AG04449 (cell line): ENCODE measurements around the gene EMP3.
A peak's percentile ranks its signal among the peaks of the same experiment; 100 is the strongest.

Source experiments
- CTCF ChIA-PET: fragments of 350-600 bp; formaldehyde crosslinking; extraction: SDS; loops from one replicate; lab custom pipeline; 2021; ENCODE audit warnings: antibody characterized with exemption; lab: Yijun Ruan, JAX
- POLR2A ChIA-PET: fragments of 400-600, 350-600 bp; formaldehyde crosslinking; extraction: SDS; loops from one replicate; lab custom pipeline; 2020; ENCODE audit warnings: antibody characterized with exemption, inconsistent platforms; lab: Yijun Ruan, JAX
- DNase-seq: peaks from one replicate; pipeline ENCODE4 v3.0.0-alpha.2; 2010; ENCODE audit warnings: low read depth, low spot score
- H3K4me3 ChIP-seq: 2 replicates; pipeline ENCODE4 v1.5.1; 2011; ENCODE audit warnings: low read depth, mild to moderate bottlenecking, control low read depth, low read length
- TF ChIP-seq, protein P1 (sequence below): IDR thresholded peaks from one replicate; pipeline ENCODE4 v1.5.1; 2011; ENCODE audit warnings: mild to moderate bottlenecking, moderate library complexity, low read length, control low read depth, inconsistent platforms; ENCODE audit not compliant: insufficient read depth; ENCODE audit errors: missing control alignments

EMP3 gene

DNA sequence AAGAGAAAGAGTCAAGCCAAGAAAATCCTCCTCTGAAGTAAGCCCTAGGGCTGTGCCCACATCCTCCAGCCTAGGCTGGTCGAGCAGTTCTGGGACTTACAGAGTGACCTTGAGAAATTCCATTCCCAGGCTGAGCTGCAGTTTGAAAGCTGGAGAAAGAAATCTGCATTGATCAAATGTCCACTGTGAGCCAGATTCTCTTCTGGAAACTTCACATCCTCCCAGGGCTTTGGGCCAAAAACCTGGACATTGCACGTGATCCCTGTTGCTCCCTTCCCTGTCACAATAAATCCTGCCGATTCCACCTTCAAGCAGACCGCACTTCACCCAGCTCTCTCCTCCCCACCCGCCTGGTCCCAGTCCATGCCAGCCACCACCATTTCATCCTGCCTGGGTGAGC lies 22.7 kb downstream of the EMP3 start:
- no peak overlapping the region for H3K4me3 ChIP-seq
- TF ChIP-seq, protein P1, sequence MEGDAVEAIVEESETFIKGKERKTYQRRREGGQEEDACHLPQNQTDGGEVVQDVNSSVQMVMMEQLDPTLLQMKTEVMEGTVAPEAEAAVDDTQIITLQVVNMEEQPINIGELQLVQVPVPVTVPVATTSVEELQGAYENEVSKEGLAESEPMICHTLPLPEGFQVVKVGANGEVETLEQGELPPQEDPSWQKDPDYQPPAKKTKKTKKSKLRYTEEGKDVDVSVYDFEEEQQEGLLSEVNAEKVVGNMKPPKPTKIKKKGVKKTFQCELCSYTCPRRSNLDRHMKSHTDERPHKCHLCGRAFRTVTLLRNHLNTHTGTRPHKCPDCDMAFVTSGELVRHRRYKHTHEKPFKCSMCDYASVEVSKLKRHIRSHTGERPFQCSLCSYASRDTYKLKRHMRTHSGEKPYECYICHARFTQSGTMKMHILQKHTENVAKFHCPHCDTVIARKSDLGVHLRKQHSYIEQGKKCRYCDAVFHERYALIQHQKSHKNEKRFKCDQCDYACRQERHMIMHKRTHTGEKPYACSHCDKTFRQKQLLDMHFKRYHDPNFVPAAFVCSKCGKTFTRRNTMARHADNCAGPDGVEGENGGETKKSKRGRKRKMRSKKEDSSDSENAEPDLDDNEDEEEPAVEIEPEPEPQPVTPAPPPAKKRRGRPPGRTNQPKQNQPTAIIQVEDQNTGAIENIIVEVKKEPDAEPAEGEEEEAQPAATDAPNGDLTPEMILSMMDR, result no peak
- no peak for DNase-seq
- ChIA-PET CTCF (interaction anchor here (1.1 to 4.3 kb wide), 6 partner anchors 8 to 236 kb away, joined by 3 to 18 read pairs (median 6); partner anchors contain the start of gene KDELR1), POLR2A (no interaction called here)

GRCh38 chr19:48348737-48349136 lies 23.4 kb downstream of the EMP3 start:
- DNase-seq, result no peak
- POLR2A ChIA-PET, result no interaction called here
- no peak overlapping the region for H3K4me3 ChIP-seq
- CTCF ChIA-PET, result interaction anchor here (1.3 to 4.3 kb wide), 4 partner anchors 8 to 235 kb away, joined by 5 to 18 read pairs (median 8); partner anchors contain the start of gene KDELR1
- TF ChIP-seq, protein P1, result no peak

DNA sequence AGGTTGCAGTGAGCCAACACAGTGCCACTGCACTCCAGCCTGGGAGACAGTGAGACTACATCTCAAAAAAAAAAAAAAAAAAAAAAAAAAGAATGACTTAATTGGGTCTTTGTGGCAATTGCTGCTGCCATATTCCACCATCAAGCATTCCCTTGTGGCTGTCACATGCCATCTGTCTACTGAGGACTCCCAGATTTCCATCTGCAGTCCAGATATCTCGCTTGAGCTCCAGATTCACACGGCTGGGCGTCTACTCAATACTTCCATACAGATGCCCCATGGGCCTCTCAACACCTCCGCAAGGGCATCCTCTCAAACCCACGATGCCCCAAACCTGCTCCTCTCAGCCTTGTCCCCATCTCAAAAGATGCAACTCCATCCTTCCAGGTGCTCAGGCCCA lies 25.5 kb downstream of the EMP3 start:
- H3K4me3 ChIP-seq, result no peak overlapping the region
- DNase-seq, result no peak
- CTCF ChIA-PET, result interaction anchor here (0.7 to 2.3 kb wide), 17 partner anchors 8 to 238 kb away, joined by 3 to 9 read pairs (median 4); partner anchors contain the start of genes GRIN2D, SYNGR4 and TMEM143
- POLR2A ChIA-PET, result no interaction called here
- TF ChIP-seq, protein P1, result no peak

- ChIA-PET POLR2A (no interaction called here), CTCF (interaction anchor here (0.7 to 2.3 kb wide), 16 partner anchors 10 to 237 kb away, joined by 3 to 9 read pairs (median 4); partner anchors contain the start of genes GRIN2D, SYNGR4 and TMEM143)
- no peak for DNase-seq
- TF ChIP-seq, protein P1, result peak; percentile 79
- no peak overlapping the region for H3K4me3 ChIP-seq
Measured at GRCh38 chr19:48351341-48351752, 26.0 kb downstream of the EMP3 start.

- DNase-seq, result no peak
- POLR2A ChIA-PET, result no interaction called here
Measured at GRCh38 chr19:48353677-48354076, 28.3 kb downstream of the EMP3 start.

More at GRCh38 chr19:48353677-48354076, 28.3 kb downstream of the EMP3 start:
- no peak overlapping the region for H3K4me3 ChIP-seq
- CTCF ChIA-PET, result interaction anchor here (1.2 to 1.7 kb wide), 3 partner anchors 10 to 235 kb away, joined by 3 to 5 read pairs (median 4); partner anchors contain the start of genes SYNGR4 and TMEM143
- TF ChIP-seq, protein P1, result no peak
